HepG2 (cell line): ENCODE results near the gene ZNF276. TPM values are rescaled to one million over a fixed set of nuclear protein-coding genes. Genes with fewer than 3 reads are reported as not detected.
"Not testable (repeated sequence)": the region's sequence is repeated elsewhere in the genome, so short reads cannot be mapped to it uniquely, and the experiment has no call there.

Experiments
- ATAC-seq: fragments of 200-7000 bp; cut with Tn5 transposase; 3 replicates; pipeline ENCODE4 v1.9.1; 2020; ENCODE audit warnings: mild to moderate bottlenecking, moderate library complexity
- BruUV-seq: library from RNA; stranded (reverse); fragments of 400-500 nt; replicated peaks from 2 replicates; lab custom pipeline; 2021; lab: Mats Ljungman, UMichigan
- CTCF ChIA-PET: fragments of 300-600 bp; formaldehyde crosslinking; extraction: SDS; loops from one replicate; lab custom pipeline; 2021; ENCODE audit warnings: low total read pairs, inconsistent platforms, low intra/inter-chr PET ratio; lab: Yijun Ruan, JAX
- POLR2A ChIA-PET: fragments of 350-600 bp; sonication (Branson Sonifier 250); formaldehyde crosslinking; loops from one replicate; lab custom pipeline; 2020; ENCODE audit warnings: antibody characterized with exemption, inconsistent platforms; lab: Yijun Ruan, JAX
- DNase-seq: peaks from one replicate; pipeline ENCODE4 v3.0.0-alpha.2; 2015; ENCODE audit warnings: low spot score
- FAIRE-seq: peaks from 3 replicates; lab custom pipeline; 2011; peaks lifted over from hg19 to GRCh38; lab: Jason Lieb, UNC
- H2AFZ ChIP-seq: one replicate; pipeline ENCODE4 v1.6.1; 2011; ENCODE audit warnings: low read length, inconsistent platforms
- H3K27ac ChIP-seq: fragments of 300-600 bp; 3 replicates; pipeline ENCODE4 v1.8.0; 2011; ENCODE audit warnings: mixed run types, mild to moderate bottlenecking, mixed read lengths, low read length, inconsistent platforms; ENCODE audit not compliant: insufficient read depth; ENCODE audit errors: extremely low read length
- H3K27me3 ChIP-seq, 2 experiments: fragments of 200-600 bp in 1 of 2; 2 replicates in 1 of 2; 3 replicates in 1 of 2; pipeline versions ENCODE4 v1.6.0 to v1.8.0; 2011; ENCODE audit warnings: low read length in 2 of 2, mild to moderate bottlenecking in 2 of 2, moderate library complexity in 2 of 2, inconsistent platforms in 1 of 2; ENCODE audit not compliant: insufficient read depth in 2 of 2, control insufficient read depth in 1 of 2
- H3K36me3 ChIP-seq, 2 experiments: fragments of 200-600 bp in 1 of 2; replicated peaks in 1 of 2; 2 replicates in 1 of 2; 3 replicates in 1 of 2; pipeline versions ENCODE4 v1.5.1 to v1.8.0; 2011; ENCODE audit warnings: low read length in 2 of 2, inconsistent platforms in 1 of 2; ENCODE audit not compliant: insufficient read depth in 2 of 2, control insufficient read depth in 1 of 2
- H3K4me1 ChIP-seq: 2 replicates; pipeline ENCODE4 v1.5.1; 2012; ENCODE audit warnings: low read length, inconsistent platforms; ENCODE audit not compliant: insufficient read depth
- H3K4me2 ChIP-seq: 2 replicates; pipeline ENCODE4 v1.6.0; 2011; ENCODE audit warnings: low read depth, low read length, inconsistent platforms
- H3K4me3 ChIP-seq, 3 experiments: fragments of 200-600 bp in 1 of 3; sonication (generic), shearing (Covaris generic) in 1 of 3; replicated peaks in 1 of 3; 2 replicates each; pipeline ENCODE4 v1.5.1; 2011 to 2016; ENCODE audit warnings: low read length in 3 of 3, inconsistent platforms in 2 of 3, low read depth in 2 of 3, mild to moderate bottlenecking in 2 of 3, control low read depth in 1 of 3, mixed read lengths in 1 of 3; ENCODE audit not compliant: insufficient read depth in 1 of 3
- H3K79me2 ChIP-seq: one replicate; pipeline ENCODE4 v1.6.1; 2011; ENCODE audit warnings: low read length, inconsistent platforms; ENCODE audit not compliant: insufficient read depth
- H3K9ac ChIP-seq: 2 replicates; pipeline ENCODE4 v1.6.0; 2011; ENCODE audit warnings: mild to moderate bottlenecking, low read depth, low read length, inconsistent platforms; ENCODE audit not compliant: insufficient read depth
- H3K9me3 ChIP-seq: 2 replicates; pipeline ENCODE4 v1.5.1; 2012; ENCODE audit warnings: mild to moderate bottlenecking, low read length
- H4K20me1 ChIP-seq: 2 replicates; pipeline ENCODE4 v1.6.0; 2011; ENCODE audit warnings: inconsistent platforms, mild to moderate bottlenecking, low read length, moderate library complexity; ENCODE audit not compliant: insufficient read depth
- JDP2 ChIP-seq: sonication (generic); formaldehyde crosslinking; IDR thresholded peaks from 2 replicates; pipeline ENCODE4 v1.8.1; 2022; ENCODE audit warnings: missing genetic modification reagents, borderline replicate concordance
- ZBTB1 ChIP-seq: sonication (generic); formaldehyde crosslinking; IDR thresholded peaks from 2 replicates; pipeline ENCODE4 v1.4.0; 2020; ENCODE audit warnings: missing genetic modification reagents, borderline replicate concordance
- ZNF121 ChIP-seq: sonication (generic); formaldehyde crosslinking; IDR thresholded peaks from 2 replicates; pipeline ENCODE4 v1.5.0; 2020; ENCODE audit warnings: mild to moderate bottlenecking, missing genetic modification reagents
- ZNF652 ChIP-seq: IDR thresholded peaks from 2 replicates; pipeline ENCODE4 v1.6.1; 2016; ENCODE audit warnings: low read depth, borderline replicate concordance
- ZNF782 ChIP-seq: sonication (generic); formaldehyde crosslinking; IDR thresholded peaks from 2 replicates; pipeline ENCODE4 v1.4.0; 2020; ENCODE audit warnings: missing genetic modification reagents, mild to moderate bottlenecking, borderline replicate concordance
- WGBS: methylation state at CpG from one replicate; pipeline ENCODE4 v1.1.6; 2017; ENCODE audit warnings: low lambda C conversion rate; 5-methylcytosine and 5-hydroxymethylcytosine counted together
- in situ Hi-C: cut with HindIII; loops from 2 replicates; pipeline ENCODE4 v1.10.0; 2017; ENCODE audit warnings: low pct_unique_long_range_greater_than_20kb; ENCODE audit not compliant: extremely low pct_ligation_motif_present
- intact Hi-C: fragments of 100-400 bp; cut with micrococcal nuclease; formaldehyde crosslinking; loops from one replicate; pipeline ENCODE4 v1.10.0; 2022; ENCODE audit not compliant: unreplicated experiment
- polyA plus RNA-seq, 8 experiments: library from polyadenylated mRNA; depleted of rRNA in 3 of 8; stranded (reverse) in 7 of 8; unstranded in 1 of 8; fragments of >200 nt; fragmentation: Illumina TruSeq in 4 of 8; extraction: Trizol in 4 of 8; gene quantifications; 2 replicates each; pipeline versions ENCODE4 v1.2.1 to v1.2.3, GENCODE V29; 2011 to 2016; ENCODE audit warnings: low read depth in 4 of 8, missing spikeins in 1 of 8, mixed read lengths in 1 of 8; ENCODE audit not compliant: insufficient read depth in 1 of 8
- total RNA-seq, 5 experiments: library from RNA; depleted of rRNA; stranded (reverse); fragments of >200 nt; fragmentation: Illumina TruSeq; extraction: Trizol; gene quantifications; 2 replicates each; pipeline ENCODE4 v1.2.3, GENCODE V29; 2016; ENCODE audit warnings: low read depth in 1 of 5

The ZNF276 gene
- total and polyA plus RNA-seq, 2 of the 13 experiments (the other 11 are each of a cell fraction or from before 2014, with no cell fraction given): 17.7 to 18.0 TPM

GRCh38 chr16:89782489-89782888 lies 61.2 kb downstream of the ZNF276 start:
- H3K27ac ChIP-seq: no peak overlapping the region
- 95% methylated on average over 6 of the region's 6 CpGs for WGBS
- no peaks in the 10 kb centered on the region for H4K20me1 ChIP-seq
- ChIA-PET CTCF (no interaction called here), POLR2A (no interaction called here)
- FAIRE-seq (no peak), DNase-seq (no peak), ATAC-seq (no peak)
- no peak overlapping the region for H2AFZ ChIP-seq
- in situ Hi-C loops (no loop called here), intact Hi-C loops (no loop called here)
- BruUV-seq: no TSS peak
- no peak overlapping the region for H3K9ac ChIP-seq
- TF ChIP-seq ZNF782 (no peak), ZNF652 (peak; percentile 61), ZBTB1 (CRISPR knock-in tag) (no peak), JDP2 (no peak)
- H3K4me2 ChIP-seq: no peak overlapping the region
- H3K36me3 ChIP-seq: peaks cover 50 to 78% of the 10 kb centered on the region in 2 experiments
- no peak overlapping the region for H3K4me3 ChIP-seq
- no peaks in the 10 kb centered on the region for H3K27me3 ChIP-seq
- no peaks in the 10 kb centered on the region for H3K9me3 ChIP-seq
- H3K4me1 ChIP-seq: peaks cover 7% of the 10 kb centered on the region
- no peaks in the 10 kb centered on the region for H3K79me2 ChIP-seq

GRCh38 chr16:89783952-89784351 lies 62.6 kb downstream of the ZNF276 start:
- FAIRE-seq, H3K27ac ChIP-seq, BruUV-seq, H3K9me3 ChIP-seq, H3K79me2 ChIP-seq, H3K4me3 ChIP-seq, CTCF ChIA-PET, H3K4me2 ChIP-seq, intact Hi-C loops, H4K20me1 ChIP-seq, ATAC-seq, H3K9ac ChIP-seq, H3K27me3 ChIP-seq, POLR2A ChIA-PET, DNase-seq, in situ Hi-C loops, H2AFZ ChIP-seq: not testable (repeated sequence)
- Histone ChIP-seq H3K36me3 (peaks cover 45 to 82% of the 10 kb centered on the region in 2 experiments), H3K4me1 (peaks cover 16% of the 10 kb centered on the region)
- 95% methylated on average over 6 of the region's 6 CpGs for WGBS
- TF ChIP-seq ZNF121 (CRISPR knock-in tag): peak; percentile 78
